GM19099 (cell line): ENCODE data around the gene SLC6A18.

Experiments
- POLR2A ChIP-seq: IDR thresholded peaks from 3 replicates; pipeline ENCODE4 v1.6.1; 2011; ENCODE audit warnings: low read depth; ENCODE audit not compliant: insufficient read length; ENCODE audit errors: extremely low read depth

The SLC6A18 gene

GRCh38 chr5:1278656-1279442 lies 53.7 kb downstream of the SLC6A18 start:
- no peak for TF ChIP-seq POLR2A

DNA sequence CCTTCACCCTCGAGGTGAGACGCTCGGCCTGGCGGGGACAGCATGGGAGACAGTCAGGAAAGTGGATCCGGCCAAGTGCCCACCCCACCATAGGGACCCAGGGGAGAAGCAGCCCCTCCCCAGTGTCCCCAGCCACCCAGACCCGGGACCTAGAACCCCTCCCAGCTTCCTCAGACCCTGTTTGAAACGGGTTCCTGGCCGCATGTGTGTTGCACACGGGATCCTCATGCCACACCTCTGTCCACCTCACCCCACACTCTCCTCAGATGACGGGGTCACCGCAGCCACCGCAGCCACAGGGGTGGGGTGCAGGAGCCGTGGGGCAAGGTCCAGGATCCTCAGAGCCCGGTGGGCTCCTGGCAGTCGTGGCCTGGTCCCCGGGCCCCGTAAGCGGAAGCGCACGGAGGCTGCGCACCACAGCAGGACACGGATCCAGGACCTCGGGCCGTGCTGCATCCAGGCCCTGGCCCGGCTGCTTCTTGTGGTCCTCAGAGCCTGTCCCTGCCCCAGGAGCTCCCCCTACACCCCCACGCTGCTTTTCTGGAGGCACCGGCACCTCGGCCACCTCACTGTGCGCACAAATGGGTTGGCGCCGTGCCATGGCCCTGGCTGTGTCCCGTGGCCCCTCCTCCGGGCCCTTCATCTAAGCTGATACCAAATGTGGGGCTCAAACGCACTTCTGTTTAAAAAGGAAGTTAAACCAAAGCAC lies 54.4 kb downstream of the SLC6A18 start:
- TF ChIP-seq POLR2A = no peak

GRCh38 chr5:1280177-1281037 lies 55.2 kb downstream of the SLC6A18 start:
- no peak for TF ChIP-seq POLR2A

- TF ChIP-seq POLR2A = no peak
Observed at GRCh38 chr5:1281038-1281882, 56.1 kb downstream of the SLC6A18 start.

- TF ChIP-seq POLR2A = no peak
Observed at GRCh38 chr5:1282131-1282992, 57.2 kb downstream of the SLC6A18 start.

DNA sequence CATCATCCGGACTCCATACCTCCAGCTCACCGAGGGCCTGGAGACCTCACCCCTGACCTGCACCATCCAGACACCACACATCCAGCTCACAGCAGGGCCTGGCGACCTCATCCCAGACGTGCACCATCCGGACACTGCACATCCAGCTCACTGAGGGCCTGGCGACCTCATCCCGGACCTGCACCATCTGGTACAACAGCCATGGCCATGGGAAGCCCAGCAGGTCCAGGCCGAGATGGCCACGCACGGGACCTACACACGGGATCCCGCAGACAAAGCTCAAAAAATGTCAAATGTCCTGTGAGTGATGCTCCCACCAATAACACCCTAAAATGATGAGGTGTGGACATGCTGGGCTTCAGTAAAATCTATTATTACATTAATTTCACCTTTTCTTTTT lies 60.0 kb downstream of the SLC6A18 start:
- no peak for TF ChIP-seq POLR2A

- TF ChIP-seq POLR2A = no peak
Observed at GRCh38 chr5:1285883-1286291, 60.7 kb downstream of the SLC6A18 start.

GRCh38 chr5:1288439-1289335 lies 63.5 kb downstream of the SLC6A18 start:
- TF ChIP-seq POLR2A = no peak

DNA sequence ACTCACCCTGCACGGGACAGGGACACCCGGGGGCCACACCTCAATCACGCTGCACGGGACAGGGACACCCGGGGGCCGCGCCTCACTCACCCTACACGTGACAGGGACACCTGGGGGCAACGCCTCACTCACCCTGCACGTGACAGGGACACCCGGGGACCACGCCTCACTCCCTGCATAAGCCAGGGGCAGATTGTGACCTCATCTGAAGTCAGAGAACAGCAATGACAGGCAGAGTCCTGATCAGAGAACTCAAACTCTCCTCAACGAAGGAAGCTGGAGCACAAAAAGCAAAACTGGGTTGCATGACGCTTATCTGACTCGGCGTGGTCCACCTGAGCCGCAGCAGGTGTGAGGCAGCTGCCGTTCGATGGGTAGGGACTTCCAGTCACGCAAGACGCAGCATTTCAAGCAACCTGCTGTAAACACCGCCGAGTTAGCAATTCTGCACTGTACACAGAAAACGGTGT lies 66.5 kb downstream of the SLC6A18 start:
- TF ChIP-seq POLR2A = no peak

DNA sequence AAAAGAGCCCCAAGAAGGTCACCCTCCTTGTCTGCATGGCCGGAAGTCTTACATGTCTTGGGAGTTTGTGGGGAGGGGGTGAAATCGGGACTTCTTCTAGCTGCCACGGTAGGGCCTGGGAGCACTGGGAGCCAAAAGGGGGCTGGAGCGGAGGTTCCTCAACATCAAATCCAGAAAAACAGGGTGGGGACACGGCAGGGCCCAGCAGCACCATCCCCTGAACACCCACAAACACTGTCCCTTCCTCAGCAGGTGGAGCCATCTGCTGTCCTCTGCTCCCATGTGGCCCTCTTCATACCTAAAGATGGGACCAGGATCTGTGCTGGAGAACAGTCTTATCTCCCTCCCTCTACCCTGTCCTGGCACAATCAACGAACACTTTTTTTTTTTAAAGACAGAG lies 67.0 kb downstream of the SLC6A18 start:
- TF ChIP-seq POLR2A = no peak

DNA sequence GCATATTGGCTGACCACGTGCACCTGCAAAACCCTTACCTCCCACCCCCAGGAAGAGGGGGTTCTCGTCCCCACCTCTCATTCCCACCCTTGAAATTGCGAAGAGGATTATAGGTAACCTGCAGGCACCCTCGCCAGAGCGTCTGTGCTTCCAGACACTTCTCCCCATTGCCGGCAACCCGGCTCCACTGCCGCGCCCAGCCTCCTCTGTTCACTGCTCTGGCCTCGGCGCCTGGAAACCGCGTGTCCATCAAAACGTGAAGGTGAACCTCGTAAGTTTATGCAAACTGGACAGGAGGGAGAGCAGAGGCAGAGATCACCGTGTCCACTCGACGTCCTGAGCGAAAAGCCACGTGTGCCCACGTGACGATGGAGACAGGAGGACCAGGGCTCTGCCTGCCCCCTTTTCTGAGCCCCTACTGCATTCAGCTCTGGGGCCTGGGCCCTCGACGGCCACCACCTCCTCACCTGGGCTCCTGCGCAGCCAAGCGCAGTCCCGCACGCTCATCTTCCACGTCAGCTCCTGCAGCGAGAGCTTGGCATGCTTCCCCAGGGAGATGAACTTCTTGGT lies 67.8 kb downstream of the SLC6A18 start:
- TF ChIP-seq POLR2A = no peak
